GM23338 (cell line): ENCODE results near the gene HCRTR1. TPM values are rescaled to one million over a fixed set of nuclear protein-coding genes. Genes with fewer than 3 reads are reported as not detected.

Experiments
- CTCF ChIP-seq, 2 experiments: fragments of 200-600 bp in 1 of 2; sonication (generic) in 1 of 2; conservative IDR thresholded peaks; 2 replicates each; pipeline versions ENCODE4 v1.5.1 to v1.6.1; 2016 to 2017; ENCODE audit warnings: antibody characterized with exemption in 2 of 2, low read depth in 2 of 2, mild to moderate bottlenecking in 2 of 2, moderate library complexity in 1 of 2
- EZH2 ChIP-seq: fragments of 200-600 bp; sonication (generic); IDR thresholded peaks from one replicate; pipeline ENCODE4 v1.8.0; 2017; ENCODE audit warnings: antibody characterized with exemption, mild to moderate bottlenecking, low read depth; ENCODE audit not compliant: unreplicated experiment
- EZH2phosphoT487 ChIP-seq: fragments of 200-600 bp; sonication (generic); IDR thresholded peaks from one replicate; pipeline ENCODE4 v1.8.1; 2018; ENCODE audit warnings: antibody characterized with exemption; ENCODE audit not compliant: unreplicated experiment
- JUNB ChIP-seq: IDR thresholded peaks from one replicate; pipeline ENCODE4 v1.6.1; 2016; ENCODE audit warnings: antibody characterized with exemption; ENCODE audit not compliant: unreplicated experiment
- ZNF462 ChIP-seq: fragments of 250-450 bp; sonication (Bioruptor Pico); IDR thresholded peaks from 2 replicates; pipeline ENCODE4 v1.5.0; 2020; ENCODE audit warnings: mild to moderate bottlenecking, moderate library complexity
- polyA plus RNA-seq: library from polyadenylated mRNA; unstranded; fragments of >200 nt; fragmentation: Nextera tagmentation; extraction: Ambion mirVana; gene quantifications from 2 replicates; pipeline ENCODE4 v1.2.1, GENCODE V29; 2016
- total RNA-seq: library from RNA; depleted of rRNA; stranded (reverse); fragments of >200 nt; shearing (Covaris generic); gene quantifications from 2 replicates; pipeline ENCODE4 v1.2.3, GENCODE V29; 2014

HCRTR1 gene
- total and polyA plus RNA-seq, 2 experiments from 2014 or later: 0.15 to 1.0 TPM

GRCh38 chr1:31626223-31627207 lies 9.0 kb downstream of the HCRTR1 start (continued):
- TF ChIP-seq ZNF462 (CRISPR knock-in tag): no peak
- TF ChIP-seq JUNB: no peak
- no peak for TF ChIP-seq CTCF (conservative IDR thresholded peaks at IDR 0.05; ENCODE audit: low read depth in 2 of 2)
- TF ChIP-seq EZH2: no peak
- no peak for TF ChIP-seq EZH2phosphoT487
